Sigmoid colon (tissue), 4 donors: ENCODE data around the gene DPP6.
"Not testable (repeated sequence)": the region's sequence is repeated elsewhere in the genome, so short reads cannot be mapped to it uniquely, and the experiment has no call there.

ENCODE experiments used
- CTCF ChIP-seq, 4 experiments: fragments of 450-650 bp in 3 of 4; fragments of 200-600 bp in 1 of 4; IDR thresholded peaks; one replicate each; pipeline ENCODE4 v1.5.1; 2016 to 2019; ENCODE audit warnings: antibody characterized with exemption in 4 of 4, mild to moderate bottlenecking in 3 of 4, moderate library complexity in 2 of 4
- EP300 ChIP-seq, 4 donors: sonication (generic); formaldehyde crosslinking; IDR thresholded peaks; one replicate each; pipeline ENCODE4 v1.6.1; 2017; ENCODE audit warnings: antibody characterized with exemption in 4 of 4
- POLR2A ChIP-seq, 2 donors: fragments of 450-650 bp; IDR thresholded peaks; one replicate each; pipeline ENCODE4 v1.6.1; 2016; ENCODE audit warnings: antibody characterized with exemption in 2 of 2, mild to moderate bottlenecking in 2 of 2, moderate library complexity in 2 of 2
- POLR2AphosphoS5 ChIP-seq, 4 donors: sonication (generic); formaldehyde crosslinking; IDR thresholded peaks; one replicate each; pipeline ENCODE4 v1.6.1; 2017; ENCODE audit warnings: antibody characterized with exemption in 4 of 4

- not testable (repeated sequence) for TF ChIP-seq CTCF, POLR2AphosphoS5, EP300, POLR2A (IDR thresholded peaks at IDR 0.05)
Observed at GRCh38 chr7:154051006-154051642, 1.1 kb upstream of the DPP6 start.
